Left lung (tissue), 14 donors: Measurements from ENCODE around the gene SYNDIG1. TPM values are rescaled to one million over a fixed set of nuclear protein-coding genes. Genes with fewer than 3 reads are reported as not detected.
A peak's percentile ranks its signal among the peaks of the same experiment; 100 is the strongest.

Source experiments
- ATAC-seq: fragments of 200-7000 bp; cut with Tn5 transposase; one replicate; pipeline ENCODE4 v1.9.1; 2020; ENCODE audit warnings: moderate library complexity
- DNase-seq, 4 donors: peaks; one replicate each; pipeline ENCODE4 v3.0.0-alpha.2; 2013 to 2020
- H3K27ac ChIP-seq, 2 donors: fragments of 200-600 bp; sonication (generic) in 1 of 2; one replicate each; pipeline versions ENCODE4 v1.5.0 to v1.8.0; 2020 to 2021
- H3K27me3 ChIP-seq, 2 donors: fragments of 200-600 bp; sonication (generic) in 1 of 2; one replicate each; pipeline versions ENCODE4 v1.5.0 to v1.8.0; 2020 to 2021
- H3K36me3 ChIP-seq, 2 donors: fragments of 200-600 bp; sonication (generic) in 1 of 2; one replicate each; pipeline versions ENCODE4 v1.5.0 to v1.8.0; 2020 to 2021
- H3K4me1 ChIP-seq, 2 donors: fragments of 200-600 bp; one replicate each; pipeline ENCODE4 v1.8.0; 2021
- H3K4me3 ChIP-seq, 2 donors: fragments of 200-600 bp; sonication (generic) in 1 of 2; one replicate each; pipeline versions ENCODE4 v1.5.0 to v1.8.0; 2020 to 2021; ENCODE audit warnings: mild to moderate bottlenecking in 1 of 2
- H3K9me3 ChIP-seq, 2 donors: fragments of 200-600 bp; sonication (generic) in 1 of 2; one replicate each; pipeline versions ENCODE4 v1.5.0 to v1.8.0; 2020 to 2021
- intact Hi-C, 2 donors: fragments of 100-400 bp; cut with DNase I; formaldehyde crosslinking; loops; one replicate each; pipeline versions ENCODE4 v1.11.2 to v1.14.2; 2022
- long read RNA-seq, 12 donors: library from polyadenylated mRNA in 2 of 12; unstranded in 2 of 12; transcript quantifications; one replicate each; pipeline ENCODE4 v2.0.0 and lab custom pipeline, GENCODE V29; 2019 to 2026
- polyA plus RNA-seq, 6 donors: library from polyadenylated mRNA; unstranded; fragments of 120-200 nt; gene quantifications; one replicate each; pipeline ENCODE4 v1.2.1, GENCODE V29; 2013; ENCODE audit not compliant: insufficient read length in 6 of 6
- total RNA-seq, 2 donors: library from RNA; stranded (reverse); fragmentation: NEBNext Ultra II Directional; extraction: Animal tissue kit (Norgen Biotek cat#: 25700); gene quantifications; one replicate each; pipeline ENCODE4 v1.2.1, GENCODE V29; 2021
- TF ChIP-seq, protein P1 (sequence below), 2 donors: fragments of 200-600 bp; sonication (generic) in 1 of 2; IDR thresholded peaks; one replicate each; pipeline versions ENCODE4 v1.5.0 to v1.8.0; 2021; ENCODE audit warnings: antibody characterized with exemption in 2 of 2
- donor health status: DM: no; HTN: yes; CAD: no.
- donor health status: DM: no; HTN: no; CAD: no.

Gene SYNDIG1
- total RNA-seq: 1 to 10 TPM; 1.3 to 2.0 TPM
- 1 to 10 TPM; 4.3 to 7.8 (median 6.0) TPM for polyA plus RNA-seq
- long read RNA-seq, donor 1, partial matches to known transcripts: 0 of 1 reads
- long read RNA-seq, donor 1, other reads (novel, unspliced or antisense): 0 of 1 reads
- long read RNA-seq, donor 2, partial matches to known transcripts: 8 of 9 reads
- long read RNA-seq, donor 2, other reads (novel, unspliced or antisense): 0 of 9 reads
- long read RNA-seq, donor 3, partial matches to known transcripts: 0 of 1 reads
- long read RNA-seq, donor 3, other reads (novel, unspliced or antisense): 0 of 1 reads
- long read RNA-seq, donor 4: 0 reads
- long read RNA-seq, donor 5, partial matches to known transcripts: 0 of 2 reads
- long read RNA-seq, donor 5, other reads (novel, unspliced or antisense): 0 of 2 reads
- long read RNA-seq, donor 6, transcript SYNDIG1-201 (4 exons, 2,522 nt): major isoform, 5 of 13 reads
- long read RNA-seq, donor 6, partial matches to known transcripts: 8 of 13 reads
- long read RNA-seq, donor 6, other reads (novel, unspliced or antisense): 0 of 13 reads
- long read RNA-seq, donor 7, partial matches to known transcripts: 0 of 1 reads
- long read RNA-seq, donor 7, other reads (novel, unspliced or antisense): 0 of 1 reads
- long read RNA-seq, donor 8, partial matches to known transcripts: 0 of 2 reads
- long read RNA-seq, donor 8, other reads (novel, unspliced or antisense): 0 of 2 reads
- long read RNA-seq, donor 9: 0 reads
- long read RNA-seq, donor 10: 0 reads
- long read RNA-seq, donor 11: 0 reads
- long read RNA-seq, donor 12, partial matches to known transcripts: 0 of 1 reads
- long read RNA-seq, donor 12, other reads (novel, unspliced or antisense): 0 of 1 reads

DNA sequence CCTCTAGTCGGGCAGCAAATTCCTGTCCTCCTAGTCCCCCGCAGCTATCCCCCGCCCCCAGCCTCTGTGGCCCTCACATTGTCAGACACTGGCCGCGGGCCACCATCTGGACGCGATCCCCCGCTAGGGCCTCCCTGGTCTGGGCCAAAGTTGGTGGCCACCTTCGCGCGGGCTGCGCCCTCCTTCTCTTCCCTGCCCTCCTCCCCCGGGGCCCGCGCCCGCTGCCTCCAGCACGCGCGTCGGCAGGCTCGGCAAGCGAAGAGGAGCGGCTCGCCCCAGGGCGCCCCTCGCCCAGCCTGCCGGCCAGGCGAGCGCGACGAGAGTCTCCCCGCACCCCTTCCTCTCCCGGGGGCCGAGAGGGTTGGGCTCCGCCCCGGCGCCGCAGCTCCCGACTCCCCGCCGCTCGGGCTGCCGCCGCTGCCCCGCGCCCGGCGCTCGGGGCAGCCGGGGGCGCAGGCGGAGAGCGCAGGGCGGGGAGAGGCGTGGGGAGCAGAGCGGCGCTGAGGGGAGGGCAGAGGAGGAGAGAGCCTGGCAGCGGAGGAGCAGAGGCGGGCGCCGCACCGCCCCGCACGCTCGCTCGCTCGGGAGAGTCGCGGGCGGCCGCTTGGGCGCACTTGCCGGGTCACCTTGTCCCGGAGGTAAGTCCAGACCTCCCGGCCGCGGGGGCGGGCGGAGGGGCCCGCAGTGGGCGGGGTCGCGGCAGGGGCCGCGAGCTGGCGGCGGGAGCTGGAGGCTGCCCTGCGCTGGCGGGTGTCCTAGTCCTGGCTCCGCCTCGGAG is at the start of gene SYNDIG1:
TSS of gene SYNDIG1 (plus strand) at position 514 of the 778 bp plus-strand sequence. CDS start 73,469 bp downstream, outside the sequence.
- Histone ChIP-seq H3K36me3 (no peaks in the 10 kb centered on the region), H3K4me1 (peaks cover 0 to 6% of the 10 kb centered on the region in 2 donors), H3K27me3 (peaks cover 42 to 97% of the 10 kb centered on the region in 2 donors), H3K4me3 (peak within 1 kb of the TSS; percentile 21), H3K27ac (no peak within 1 kb of the TSS), H3K9me3 (no peaks in the 10 kb centered on the region)
- DNase-seq (peak in 3 of 4 donors; percentile 42 to 76 (median 45)), ATAC-seq (peak; percentile 25)
- intact Hi-C loops: no loop called here
- TF ChIP-seq, protein P1, sequence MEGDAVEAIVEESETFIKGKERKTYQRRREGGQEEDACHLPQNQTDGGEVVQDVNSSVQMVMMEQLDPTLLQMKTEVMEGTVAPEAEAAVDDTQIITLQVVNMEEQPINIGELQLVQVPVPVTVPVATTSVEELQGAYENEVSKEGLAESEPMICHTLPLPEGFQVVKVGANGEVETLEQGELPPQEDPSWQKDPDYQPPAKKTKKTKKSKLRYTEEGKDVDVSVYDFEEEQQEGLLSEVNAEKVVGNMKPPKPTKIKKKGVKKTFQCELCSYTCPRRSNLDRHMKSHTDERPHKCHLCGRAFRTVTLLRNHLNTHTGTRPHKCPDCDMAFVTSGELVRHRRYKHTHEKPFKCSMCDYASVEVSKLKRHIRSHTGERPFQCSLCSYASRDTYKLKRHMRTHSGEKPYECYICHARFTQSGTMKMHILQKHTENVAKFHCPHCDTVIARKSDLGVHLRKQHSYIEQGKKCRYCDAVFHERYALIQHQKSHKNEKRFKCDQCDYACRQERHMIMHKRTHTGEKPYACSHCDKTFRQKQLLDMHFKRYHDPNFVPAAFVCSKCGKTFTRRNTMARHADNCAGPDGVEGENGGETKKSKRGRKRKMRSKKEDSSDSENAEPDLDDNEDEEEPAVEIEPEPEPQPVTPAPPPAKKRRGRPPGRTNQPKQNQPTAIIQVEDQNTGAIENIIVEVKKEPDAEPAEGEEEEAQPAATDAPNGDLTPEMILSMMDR (IDR thresholded peaks at IDR 0.05): no peak

GRCh38 chr20:24419786-24420185 is 49.6 kb upstream of the SYNDIG1 start:
- Histone ChIP-seq H3K27me3 (peaks cover 0 to 12% of the 10 kb centered on the region in 2 donors), H3K36me3 (no peaks in the 10 kb centered on the region), H3K27ac (no peak overlapping the region), H3K4me1 (no peaks in the 10 kb centered on the region), H3K9me3 (peaks cover 0 to 22% of the 10 kb centered on the region in 2 donors), H3K4me3 (no peak overlapping the region)
- DNase-seq: no peak
- ATAC-seq: no peak
- TF ChIP-seq, protein P1 (IDR thresholded peaks at IDR 0.05): no peak
- intact Hi-C loops: no loop called here

GRCh38 chr20:24420567-24420966 is 48.9 kb upstream of the SYNDIG1 start:
- H3K36me3 ChIP-seq: no peaks in the 10 kb centered on the region
- ATAC-seq (no peak), DNase-seq (no peak)
- intact Hi-C loops: no loop called here
- H3K4me1 ChIP-seq: no peaks in the 10 kb centered on the region
- TF ChIP-seq, protein P1 (IDR thresholded peaks at IDR 0.05): no peak
- no peak overlapping the region for H3K27ac ChIP-seq
- H3K4me3 ChIP-seq: no peak overlapping the region
- peaks cover 0 to 15% of the 10 kb centered on the region in 2 donors for H3K9me3 ChIP-seq
- H3K27me3 ChIP-seq: peaks cover 0 to 12% of the 10 kb centered on the region in 2 donors

DNA sequence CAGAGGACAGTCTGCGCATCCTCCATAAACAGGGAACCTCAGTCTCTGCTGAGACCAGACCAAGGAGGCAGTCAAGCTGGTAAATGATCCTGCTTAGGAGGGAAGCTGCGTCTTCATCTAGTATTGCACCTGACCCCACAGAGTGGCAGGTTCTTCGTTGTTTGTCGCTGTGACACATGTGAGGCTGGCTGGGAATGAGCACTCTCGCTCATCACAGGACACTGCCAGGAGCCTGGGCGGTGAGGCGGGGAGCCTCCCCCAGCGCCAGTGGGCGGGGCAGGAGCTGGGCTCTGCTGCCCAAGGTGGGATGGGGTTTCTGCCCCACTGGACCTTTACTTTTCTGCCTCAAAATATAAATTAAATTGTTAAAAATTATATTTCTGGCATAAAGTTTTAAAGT is 48.4 kb upstream of the SYNDIG1 start:
- Histone ChIP-seq H3K27ac (no peak overlapping the region), H3K27me3 (peaks cover 0 to 12% of the 10 kb centered on the region in 2 donors), H3K9me3 (peaks cover 0 to 10% of the 10 kb centered on the region in 2 donors), H3K4me1 (no peaks in the 10 kb centered on the region), H3K36me3 (no peaks in the 10 kb centered on the region), H3K4me3 (no peak overlapping the region)
- intact Hi-C loops: no loop called here
- peak in 1 of 4 donors; percentile 43 for DNase-seq
- no peak for ATAC-seq
- TF ChIP-seq, protein P1 (IDR thresholded peaks at IDR 0.05): no peak
